ENCODE measurements around the gene GLYR1. TPM values are rescaled to one million over a fixed set of nuclear protein-coding genes. Genes with fewer than 3 reads are reported as not detected.

The GLYR1 gene
- total RNA-seq, 1 donor from 2014 or later: 51.6 TPM

DNA sequence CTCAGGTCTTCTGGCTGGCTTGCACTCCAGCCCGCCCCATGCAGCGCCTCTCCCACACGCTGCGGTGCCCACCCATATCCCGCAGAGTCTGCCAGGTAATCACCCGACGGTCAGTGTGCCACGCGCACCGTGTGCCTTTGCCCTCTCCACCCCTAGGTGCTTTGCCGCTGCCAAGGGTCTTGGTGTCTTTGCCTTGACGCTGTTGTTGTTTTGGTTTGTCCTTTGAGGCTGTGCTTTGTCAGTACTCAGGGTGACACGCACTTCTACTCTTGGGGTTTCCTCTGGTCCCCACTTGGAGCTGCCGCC lies 30.2 kb upstream of the GLYR1 start:
- DNase-seq (ENCODE audit: extremely low spot score in 2 of 2): no peak
- no peaks in the 10 kb centered on the region for H3K9me3 ChIP-seq
- H3K27me3 ChIP-seq: no peaks in the 10 kb centered on the region
- TF ChIP-seq POLR2AphosphoS5 (IDR thresholded peaks at IDR 0.05; ENCODE audit: insufficient read depth in 1 of 2, low read depth in 1 of 2): no peak
- TF ChIP-seq POLR2A (IDR thresholded peaks at IDR 0.05): no peak
- TF ChIP-seq, protein P1, sequence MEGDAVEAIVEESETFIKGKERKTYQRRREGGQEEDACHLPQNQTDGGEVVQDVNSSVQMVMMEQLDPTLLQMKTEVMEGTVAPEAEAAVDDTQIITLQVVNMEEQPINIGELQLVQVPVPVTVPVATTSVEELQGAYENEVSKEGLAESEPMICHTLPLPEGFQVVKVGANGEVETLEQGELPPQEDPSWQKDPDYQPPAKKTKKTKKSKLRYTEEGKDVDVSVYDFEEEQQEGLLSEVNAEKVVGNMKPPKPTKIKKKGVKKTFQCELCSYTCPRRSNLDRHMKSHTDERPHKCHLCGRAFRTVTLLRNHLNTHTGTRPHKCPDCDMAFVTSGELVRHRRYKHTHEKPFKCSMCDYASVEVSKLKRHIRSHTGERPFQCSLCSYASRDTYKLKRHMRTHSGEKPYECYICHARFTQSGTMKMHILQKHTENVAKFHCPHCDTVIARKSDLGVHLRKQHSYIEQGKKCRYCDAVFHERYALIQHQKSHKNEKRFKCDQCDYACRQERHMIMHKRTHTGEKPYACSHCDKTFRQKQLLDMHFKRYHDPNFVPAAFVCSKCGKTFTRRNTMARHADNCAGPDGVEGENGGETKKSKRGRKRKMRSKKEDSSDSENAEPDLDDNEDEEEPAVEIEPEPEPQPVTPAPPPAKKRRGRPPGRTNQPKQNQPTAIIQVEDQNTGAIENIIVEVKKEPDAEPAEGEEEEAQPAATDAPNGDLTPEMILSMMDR (IDR thresholded peaks at IDR 0.05): no peak
- intact Hi-C loops (cut with DNase I): no loop called here
- no peaks in the 10 kb centered on the region for H3K4me1 ChIP-seq
- H3K27ac ChIP-seq: no peak overlapping the region
- peaks cover 0 to 87% of the 10 kb centered on the region in 2 donors for H3K36me3 ChIP-seq
- H3K4me3 ChIP-seq: no peak overlapping the region

DNA sequence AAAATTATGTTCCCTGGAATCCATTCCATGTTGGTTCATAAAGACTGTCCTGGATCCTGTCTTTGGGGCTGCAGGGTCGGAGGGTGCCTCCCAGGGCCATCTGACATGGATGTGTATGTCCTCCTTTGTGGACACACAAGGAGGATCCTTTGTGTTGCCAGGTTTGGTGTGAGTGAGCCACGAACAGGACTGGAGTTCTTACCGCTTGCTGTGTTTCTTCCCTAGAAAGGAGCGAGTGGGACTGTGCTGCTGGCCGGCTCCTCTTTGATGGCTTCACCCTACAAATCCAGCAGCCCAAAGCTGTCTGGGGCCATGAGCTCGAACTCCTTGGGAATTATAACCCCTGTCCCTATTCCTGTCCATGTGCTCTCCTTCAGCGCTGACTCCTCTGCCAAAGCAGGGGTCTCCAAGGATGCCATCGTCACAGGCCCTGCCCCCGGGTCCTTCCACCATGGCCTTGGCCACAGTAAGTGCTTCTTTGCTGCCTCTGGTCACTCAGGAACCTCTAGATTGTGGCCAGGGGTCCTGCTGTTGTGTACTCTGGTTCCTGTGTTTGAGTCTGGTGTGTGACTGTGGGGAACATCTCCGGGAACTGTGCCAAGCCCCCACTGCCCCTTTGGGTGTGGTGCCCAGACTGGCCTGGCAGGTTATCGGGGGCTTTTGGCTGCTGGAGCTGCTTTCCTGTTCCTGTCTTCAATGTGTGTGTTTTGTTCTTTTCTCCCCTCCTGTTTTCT lies 29.7 kb upstream of the GLYR1 start:
- no peaks in the 10 kb centered on the region for H3K4me1 ChIP-seq
- no peak overlapping the region for H3K27ac ChIP-seq
- no peak for TF ChIP-seq POLR2AphosphoS5 (IDR thresholded peaks at IDR 0.05; ENCODE audit: insufficient read depth in 1 of 2, low read depth in 1 of 2)
- TF ChIP-seq, protein P1 (IDR thresholded peaks at IDR 0.05): no peak
- no peak for TF ChIP-seq POLR2A (IDR thresholded peaks at IDR 0.05)
- H3K36me3 ChIP-seq: peaks cover 0 to 88% of the 10 kb centered on the region in 2 donors
- no peak for DNase-seq (ENCODE audit: extremely low spot score in 2 of 2)
- intact Hi-C loops (cut with DNase I): no loop called here
- H3K27me3 ChIP-seq: no peaks in the 10 kb centered on the region
- no peaks in the 10 kb centered on the region for H3K9me3 ChIP-seq
- no peak overlapping the region for H3K4me3 ChIP-seq

DNA sequence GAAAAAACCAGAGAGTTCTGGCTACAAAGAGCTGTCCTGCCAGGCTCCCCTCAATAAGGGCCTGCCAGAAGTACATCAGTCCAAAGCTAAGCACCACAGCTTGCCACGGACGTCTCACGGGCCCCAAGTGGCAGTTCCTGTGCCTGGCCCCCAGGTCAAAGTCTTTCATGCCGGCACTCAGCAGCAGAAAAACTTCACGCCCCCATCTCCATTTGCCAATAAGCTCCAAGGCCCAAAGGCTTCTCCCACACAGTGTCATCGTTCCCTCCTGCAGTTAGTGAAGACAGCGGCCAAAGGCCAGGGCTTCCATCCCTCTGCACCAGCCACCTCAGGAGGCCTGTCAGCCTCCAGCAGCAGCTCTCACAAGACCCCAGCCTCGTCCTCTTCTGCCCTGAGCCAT lies 27.6 kb upstream of the GLYR1 start:
- no peak for DNase-seq (ENCODE audit: extremely low spot score in 2 of 2)
- no peaks in the 10 kb centered on the region for H3K9me3 ChIP-seq
- TF ChIP-seq POLR2A (IDR thresholded peaks at IDR 0.05): no peak
- TF ChIP-seq, protein P1 (IDR thresholded peaks at IDR 0.05): no peak
- no peak for TF ChIP-seq POLR2AphosphoS5 (IDR thresholded peaks at IDR 0.05; ENCODE audit: insufficient read depth in 1 of 2, low read depth in 1 of 2)
- no peaks in the 10 kb centered on the region for H3K4me1 ChIP-seq
- intact Hi-C loops (cut with DNase I): no loop called here
- peaks cover 0 to 87% of the 10 kb centered on the region in 2 donors for H3K36me3 ChIP-seq
- no peak overlapping the region for H3K27ac ChIP-seq
- no peak overlapping the region for H3K4me3 ChIP-seq
- no peaks in the 10 kb centered on the region for H3K27me3 ChIP-seq

DNA sequence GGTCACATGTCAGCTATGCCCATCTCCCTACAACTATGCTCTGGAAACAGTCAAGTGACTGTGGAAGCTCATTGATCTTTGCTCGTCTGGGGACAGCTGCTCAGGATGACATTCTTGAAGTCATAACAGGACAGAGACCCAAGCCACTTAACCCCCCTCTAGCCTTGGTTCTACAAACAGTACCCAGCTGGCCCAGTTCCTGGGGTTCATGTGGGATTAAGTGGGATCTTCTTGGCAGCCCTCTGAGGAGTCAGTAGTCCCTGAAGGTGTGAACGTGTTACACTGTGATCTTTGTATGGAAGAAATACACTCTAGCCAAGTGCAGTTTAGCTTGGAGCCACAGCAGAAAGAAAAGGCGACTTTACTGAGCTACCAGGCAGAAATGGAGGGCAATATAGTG lies 26.0 kb upstream of the GLYR1 start:
- Histone ChIP-seq H3K9me3 (no peaks in the 10 kb centered on the region), H3K27me3 (no peaks in the 10 kb centered on the region), H3K4me3 (no peak overlapping the region), H3K4me1 (no peaks in the 10 kb centered on the region), H3K27ac (no peak overlapping the region), H3K36me3 (peaks cover 0 to 74% of the 10 kb centered on the region in 2 donors)
- intact Hi-C loops (cut with DNase I): no loop called here
- DNase-seq (ENCODE audit: extremely low spot score in 2 of 2): no peak
- TF ChIP-seq POLR2AphosphoS5 (IDR thresholded peaks at IDR 0.05; ENCODE audit: insufficient read depth in 1 of 2, low read depth in 1 of 2): no peak
- TF ChIP-seq, protein P1 (IDR thresholded peaks at IDR 0.05): no peak
- no peak for TF ChIP-seq POLR2A (IDR thresholded peaks at IDR 0.05)

DNA sequence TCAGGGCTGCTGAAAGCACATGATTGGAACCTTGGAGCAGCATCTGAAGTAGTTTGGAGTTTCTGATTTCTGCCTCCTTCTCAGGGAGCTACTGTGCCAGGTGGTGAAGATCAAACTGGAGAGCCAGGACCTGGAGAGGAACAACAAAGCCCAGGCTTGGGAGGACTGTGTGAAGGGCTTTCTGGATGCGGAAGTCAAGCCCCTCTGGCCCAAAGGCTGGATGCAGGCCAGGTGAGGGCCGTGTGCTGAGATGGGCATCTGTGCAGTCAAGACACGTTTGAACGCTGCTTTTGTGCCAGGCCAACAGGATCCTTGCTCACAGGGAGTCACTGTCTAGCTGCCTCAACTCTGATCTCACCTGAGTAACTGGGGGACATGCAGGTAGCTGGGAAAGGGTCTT lies 24.0 kb upstream of the GLYR1 start:
- Histone ChIP-seq H3K4me1 (no peaks in the 10 kb centered on the region), H3K27me3 (no peaks in the 10 kb centered on the region), H3K36me3 (peaks cover 0 to 61% of the 10 kb centered on the region in 2 donors), H3K27ac (no peak overlapping the region), H3K4me3 (no peak overlapping the region), H3K9me3 (no peaks in the 10 kb centered on the region)
- no peak for DNase-seq (ENCODE audit: extremely low spot score in 2 of 2)
- intact Hi-C loops (cut with DNase I): no loop called here
- TF ChIP-seq, protein P1 (IDR thresholded peaks at IDR 0.05): no peak
- TF ChIP-seq POLR2AphosphoS5 (IDR thresholded peaks at IDR 0.05; ENCODE audit: insufficient read depth in 1 of 2, low read depth in 1 of 2) (no peak), POLR2A (IDR thresholded peaks at IDR 0.05) (no peak)

Measured in vagina (tissue), 2 donors.